IMR-90 (cell line): ENCODE measurements around the gene GLI1. TPM values are rescaled to one million over a fixed set of nuclear protein-coding genes. Genes with fewer than 3 reads are reported as not detected.

ENCODE experiments used
- ATAC-seq: fragments of 200-7000 bp; cut with Tn5 transposase; 2 replicates; pipeline ENCODE4 v1.9.1; 2020; ENCODE audit warnings: low read depth, mild to moderate bottlenecking, moderate library complexity
- BruUV-seq: library from RNA; stranded (reverse); fragments of 400-500 nt; replicated peaks from 2 replicates; lab custom pipeline; 2021; lab: Mats Ljungman, UMichigan
- CTCF ChIA-PET: fragments of 300-600 bp; formaldehyde crosslinking; extraction: SDS; loops from one replicate; lab custom pipeline; 2021; ENCODE audit warnings: antibody characterized with exemption; lab: Yijun Ruan, JAX
- POLR2A ChIA-PET: fragments of 300-600 bp; sonication (Branson Sonifier 250); formaldehyde crosslinking; loops from one replicate; lab custom pipeline; 2022; ENCODE audit warnings: antibody characterized with exemption; ENCODE audit not compliant: unreplicated experiment; lab: Charles Lee
- DNase-seq: peaks from one replicate; pipeline ENCODE4 v3.0.0; 2013
- H2AFZ ChIP-seq: replicated peaks from 2 replicates; pipeline ENCODE3; 2013; ENCODE audit warnings: low read length, mild to moderate bottlenecking; ENCODE audit not compliant: poor library complexity
- H2AK5ac ChIP-seq: 2 replicates; pipeline ENCODE4 v1.6.1; 2013; ENCODE audit warnings: low read depth, low read length, inconsistent platforms
- H2AK9ac ChIP-seq: replicated peaks from 2 replicates; pipeline ENCODE3; 2013; ENCODE audit warnings: mild to moderate bottlenecking, low read depth, low read length, moderate library complexity; ENCODE audit not compliant: poor library complexity
- H2BK120ac ChIP-seq: 2 replicates; pipeline ENCODE4 v1.6.1; 2013; ENCODE audit warnings: low read depth, low read length, inconsistent platforms
- H2BK15ac ChIP-seq: 3 replicates; pipeline ENCODE4 v1.6.1; 2013; ENCODE audit warnings: low read depth, low read length, inconsistent platforms
- H2BK20ac ChIP-seq: 2 replicates; pipeline ENCODE4 v1.6.1; 2013; ENCODE audit warnings: low read depth, mild to moderate bottlenecking, inconsistent platforms, low read length, moderate library complexity
- H2BK5ac ChIP-seq: 2 replicates; pipeline ENCODE4 v1.6.1; 2013; ENCODE audit warnings: mild to moderate bottlenecking, low read depth, low read length, inconsistent platforms; ENCODE audit not compliant: poor library complexity, severe bottlenecking
- H3K14ac ChIP-seq: replicated peaks from 2 replicates; pipeline ENCODE4 v1.6.1; 2013; ENCODE audit warnings: low read depth, low read length, inconsistent platforms
- H3K18ac ChIP-seq: 2 replicates; pipeline ENCODE4 v1.6.1; 2013; ENCODE audit warnings: low read depth, low read length, control low read depth
- H3K23ac ChIP-seq: 2 replicates; pipeline ENCODE4 v1.6.1; 2013; ENCODE audit warnings: low read depth, low read length, inconsistent platforms
- H3K27ac ChIP-seq: 2 replicates; pipeline ENCODE4 v1.5.1; 2013; ENCODE audit warnings: mild to moderate bottlenecking, control low read depth, low read length; ENCODE audit not compliant: insufficient read depth
- H3K27me3 ChIP-seq: 2 replicates; pipeline ENCODE4 v1.6.1; 2013; ENCODE audit warnings: low read length; ENCODE audit not compliant: control insufficient read depth, insufficient read depth
- H3K36me3 ChIP-seq: 2 replicates; pipeline ENCODE4 v1.6.1; 2013; ENCODE audit warnings: low read length, mixed read lengths; ENCODE audit not compliant: control insufficient read depth, insufficient read depth
- H3K4ac ChIP-seq: 2 replicates; pipeline ENCODE4 v1.6.1; 2013; ENCODE audit warnings: low read depth, low read length, inconsistent platforms
- H3K4me1 ChIP-seq: 2 replicates; pipeline ENCODE4 v1.6.1; 2013; ENCODE audit warnings: low read length, mixed read lengths; ENCODE audit not compliant: control insufficient read depth, insufficient read depth
- H3K4me2 ChIP-seq: 2 replicates; pipeline ENCODE4 v1.6.1; 2013; ENCODE audit warnings: low read depth, mild to moderate bottlenecking, control low read depth, low read length, moderate library complexity
- H3K4me3 ChIP-seq: 2 replicates; pipeline ENCODE4 v1.5.1; 2013; ENCODE audit warnings: low read depth, mild to moderate bottlenecking, control low read depth, low read length, moderate library complexity; ENCODE audit not compliant: insufficient read depth
- H3K56ac ChIP-seq: 2 replicates; pipeline ENCODE4 v1.6.1; 2013; ENCODE audit warnings: low read length, inconsistent platforms; ENCODE audit not compliant: insufficient read depth; ENCODE audit errors: extremely low read depth
- H3K79me1 ChIP-seq, 2 experiments: 2 replicates each; pipeline ENCODE4 v1.6.1; 2013; ENCODE audit warnings: low read length in 2 of 2, inconsistent platforms in 1 of 2, low read depth in 1 of 2
- H3K9ac ChIP-seq: 2 replicates; pipeline ENCODE4 v1.6.1; 2013; ENCODE audit warnings: low read depth, low read length, control low read depth
- H3K9me1 ChIP-seq: 2 replicates; pipeline ENCODE4 v1.6.1; 2013; ENCODE audit warnings: low read length, inconsistent platforms; ENCODE audit not compliant: insufficient read depth
- H3K9me3 ChIP-seq: 2 replicates; pipeline ENCODE4 v1.6.1; 2013; ENCODE audit warnings: low read length; ENCODE audit not compliant: control insufficient read depth, insufficient read depth
- H4K20me1 ChIP-seq: 2 replicates; pipeline ENCODE4 v1.6.1; 2013; ENCODE audit warnings: low read length, inconsistent platforms; ENCODE audit not compliant: insufficient read depth
- H4K5ac ChIP-seq: 2 replicates; pipeline ENCODE4 v1.6.1; 2013; ENCODE audit warnings: mild to moderate bottlenecking, low read depth, low read length, control low read depth
- H4K8ac ChIP-seq, 2 experiments: 2 replicates each; pipeline ENCODE4 v1.6.1; 2013; ENCODE audit warnings: low read depth in 2 of 2, low read length in 2 of 2, control low read depth in 1 of 2, inconsistent platforms in 1 of 2
- H4K91ac ChIP-seq: 2 replicates; pipeline ENCODE4 v1.6.1; 2013; ENCODE audit warnings: low read depth, low read length, inconsistent platforms; ENCODE audit not compliant: insufficient read depth
- BHLHE40 ChIP-seq: fragments of 150-350 bp; IDR thresholded peaks from 2 replicates; pipeline ENCODE4 v1.6.1; 2016; ENCODE audit warnings: mild to moderate bottlenecking, low read depth, low read length
- RAD21 ChIP-seq: IDR thresholded peaks from 2 replicates; pipeline ENCODE4 v1.6.1; 2012; ENCODE audit warnings: low read length, improper control_type of control experiment
- WGBS, 2 experiments: methylation state at CpG; one replicate each; pipeline versions ENCODE4 v1.1.5 to v1.1.7; 2013; ENCODE audit warnings: missing lambda C conversion rate in 2 of 2; ENCODE audit not compliant: insufficient read length in 1 of 2; ENCODE audit errors: extremely low coverage in 2 of 2; 5-methylcytosine and 5-hydroxymethylcytosine counted together
- dilution Hi-C: fragments of 300-500 bp; cut with HindIII; formaldehyde crosslinking; loops from one replicate; pipeline ENCODE4 v1.14.3; 2018; ENCODE audit warnings: low sequenced_read_pairs; ENCODE audit not compliant: unreplicated experiment
- in situ Hi-C: fragments of 300-500 bp; cut with MboI; formaldehyde crosslinking; loops from 3 replicates; pipeline ENCODE4 v1.14.3; 2019; ENCODE audit warnings: low sequenced_read_pairs, inconsistent platforms, mixed read lengths
- intact Hi-C: fragments of 100-400 bp; cut with micrococcal nuclease; formaldehyde crosslinking; loops from 2 replicates; pipeline ENCODE4 v1.10.0; 2022
- polyA plus RNA-seq, 3 experiments: library from polyadenylated mRNA; depleted of rRNA; stranded (reverse); fragments of >200 nt; gene quantifications; 2 replicates each; pipeline ENCODE4 v1.2.3, GENCODE V29; 2012; ENCODE audit warnings: low replicate concordance in 1 of 3
- total RNA-seq: library from RNA; depleted of rRNA; stranded (reverse); fragments of >200 nt; gene quantifications from 2 replicates; pipeline ENCODE4 v1.2.3, GENCODE V29; 2012

Gene GLI1
- total and polyA plus RNA-seq, 2 of the 4 experiments (the other 2 are of a cell fraction) = 1.3 to 3.8 TPM

DNA sequence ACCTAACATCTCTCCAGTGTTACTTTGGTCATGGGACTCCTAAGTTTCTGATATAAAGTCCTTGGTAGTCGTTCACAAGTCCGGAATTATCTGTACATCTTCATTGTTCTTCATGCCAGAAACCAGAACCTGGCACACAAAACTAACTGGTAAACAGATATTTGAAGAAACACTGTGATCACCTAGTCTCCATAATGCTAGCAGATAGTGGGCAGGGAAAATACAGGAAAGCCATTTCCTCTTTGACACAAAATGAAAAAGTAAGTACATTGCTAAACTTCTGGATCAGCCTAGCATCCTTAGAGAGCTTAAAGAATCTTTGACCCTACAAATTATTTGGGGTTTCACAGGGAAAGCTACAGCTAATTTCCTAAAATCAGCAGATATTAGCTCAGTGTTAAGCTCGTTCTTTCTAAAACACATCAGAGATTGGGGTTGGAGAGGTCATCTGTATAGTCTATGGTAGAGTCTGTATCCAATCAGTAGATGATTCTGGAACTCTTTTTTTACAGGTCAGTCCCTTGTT lies 55.9 kb downstream of the GLI1 start:
- Histone ChIP-seq H3K56ac (no peak overlapping the region), H3K27ac (no peak overlapping the region), H2BK20ac (no peak overlapping the region), H3K36me3 (peaks cover 71% of the 10 kb centered on the region), H3K4me3 (no peak overlapping the region), H3K23ac (no peak overlapping the region), H3K18ac (no peak overlapping the region), H3K4ac (no peak overlapping the region), H3K4me1 (no peaks in the 10 kb centered on the region; the same call in 1 of the 2 replicates), H2BK5ac (no peak overlapping the region), H2AK5ac (no peak overlapping the region), H3K9me1 (peaks cover 3% of the 10 kb centered on the region; the same call in 1 of the 2 replicates), H2BK15ac (no peak overlapping the region), H4K20me1 (peaks cover 92% of the 10 kb centered on the region), H3K9ac (no peak overlapping the region), H4K8ac (no peak overlapping the region), H4K5ac (no peak overlapping the region), H2AFZ (no peak overlapping the region), H3K14ac (no peak overlapping the region), H2AK9ac (no peak overlapping the region), H3K4me2 (no peak overlapping the region), H3K9me3 (no peaks in the 10 kb centered on the region), H3K27me3 (no peaks in the 10 kb centered on the region), H3K79me1 (peaks cover 21 to 77% of the 10 kb centered on the region in 2 experiments), H2BK120ac (no peak overlapping the region), H4K91ac (no peak overlapping the region)
- in situ Hi-C loops (no loop called here), dilution Hi-C loops (no loop called here), intact Hi-C loops (no loop called here)
- WGBS, 2 experiments = no CpG with 5 or more reads among the region's 3 CpGs
- ATAC-seq (no peak), DNase-seq (no peak)
- TF ChIP-seq BHLHE40 (no peak), RAD21 (no peak)
- ChIA-PET POLR2A (no interaction called here), CTCF (interaction anchor here (0.5 kb wide), 1 partner anchor 117 kb away, joined by 3 read pairs; the partner anchor contains the start of gene B4GALNT1)
- no TSS peak for BruUV-seq
